IPS DF 19.7 (cell line): Measurements from ENCODE around the gene ZCCHC24.

Source experiments
- DNase-seq: peaks from one replicate; pipeline ENCODE4 v3.0.0-alpha.2; 2013; ENCODE audit warnings: low read depth, low spot score

Gene ZCCHC24

DNA sequence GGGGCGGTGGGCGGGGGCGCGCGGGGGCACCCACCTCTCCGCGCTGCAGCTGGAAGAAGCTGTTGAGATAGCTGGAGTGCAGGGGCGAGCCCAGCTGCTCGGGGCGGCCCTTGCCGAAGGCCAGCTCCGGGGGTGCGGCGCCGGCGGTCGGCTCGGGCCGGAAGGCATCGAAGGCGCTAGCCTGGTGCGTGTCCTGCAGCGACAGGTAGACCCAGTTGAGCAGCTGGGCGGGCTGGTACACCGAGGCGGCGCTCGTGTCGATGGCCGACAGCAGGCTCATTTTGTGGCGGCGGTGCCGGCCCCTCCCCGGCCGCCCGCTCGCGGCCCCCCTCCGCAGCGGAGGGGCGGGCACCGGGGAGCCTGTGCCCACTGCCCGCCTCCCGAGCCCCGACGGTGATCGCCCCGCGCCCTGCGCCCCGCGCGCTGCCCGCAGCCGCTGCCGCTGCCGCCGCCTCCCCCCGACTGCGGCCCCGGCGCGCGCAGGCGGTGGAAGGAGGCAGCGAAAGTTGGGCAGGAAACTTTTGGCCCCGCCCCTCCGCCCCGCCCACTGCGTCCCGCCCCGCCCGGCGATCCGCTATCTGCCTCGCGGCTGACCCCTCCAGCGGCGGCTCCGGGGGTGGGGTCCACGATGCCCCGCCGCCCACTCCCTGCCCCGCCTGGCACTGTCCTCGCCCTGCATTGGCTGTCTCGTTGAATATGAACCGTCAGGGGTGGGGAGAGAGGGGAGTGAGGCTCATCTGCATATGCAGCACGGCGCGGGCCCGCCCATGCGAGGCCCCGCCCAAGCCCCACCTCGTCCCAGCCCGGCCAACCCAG lies at the start of gene ZCCHC24:
Gene ZCCHC24, minus strand, starts transcription at position 464 of the 816 bp plus-strand sequence. Its CDS starts 184 bp downstream, at position 280.
- peak; percentile 86 for DNase-seq

DNA sequence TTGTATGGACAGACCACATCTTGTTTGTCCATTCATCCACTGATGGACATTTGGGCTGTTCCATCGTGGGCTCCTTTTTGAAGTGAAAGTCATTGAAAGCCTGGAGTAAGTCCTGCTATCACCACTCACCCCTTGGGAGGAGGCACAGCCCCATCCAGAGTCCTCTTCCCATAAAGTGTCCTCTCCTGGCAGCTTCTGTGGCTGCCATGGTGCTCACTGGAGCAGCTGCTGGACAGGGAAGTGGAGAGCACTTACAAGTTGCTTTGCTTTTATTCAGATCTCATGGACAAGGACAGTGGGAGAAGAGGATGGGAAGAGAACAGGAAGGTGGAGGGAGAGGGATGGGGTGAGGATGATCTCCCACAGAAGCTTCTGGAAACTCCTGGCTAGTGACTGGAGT lies 48.4 kb upstream of the ZCCHC24 start:
- no peak for DNase-seq

DNA sequence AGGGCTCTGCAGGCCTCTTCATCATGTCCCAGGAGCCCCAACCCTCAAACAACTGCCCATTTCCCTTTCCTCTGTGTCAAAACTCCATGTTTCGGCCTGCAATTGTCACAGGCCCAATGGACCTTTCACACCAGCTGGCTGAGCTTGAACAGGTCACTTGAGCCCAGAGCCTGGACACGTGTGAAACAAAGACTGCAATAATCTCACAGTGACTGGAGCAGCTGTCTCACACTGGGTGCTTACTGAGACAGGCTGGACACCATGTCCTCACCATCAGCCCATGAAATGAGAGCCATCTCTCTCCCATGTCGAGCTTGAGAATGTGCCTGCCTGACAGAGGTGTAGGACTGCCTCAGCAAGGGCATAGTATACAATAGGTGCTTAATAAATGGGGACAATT lies 47.4 kb upstream of the ZCCHC24 start:
- no peak for DNase-seq

DNA sequence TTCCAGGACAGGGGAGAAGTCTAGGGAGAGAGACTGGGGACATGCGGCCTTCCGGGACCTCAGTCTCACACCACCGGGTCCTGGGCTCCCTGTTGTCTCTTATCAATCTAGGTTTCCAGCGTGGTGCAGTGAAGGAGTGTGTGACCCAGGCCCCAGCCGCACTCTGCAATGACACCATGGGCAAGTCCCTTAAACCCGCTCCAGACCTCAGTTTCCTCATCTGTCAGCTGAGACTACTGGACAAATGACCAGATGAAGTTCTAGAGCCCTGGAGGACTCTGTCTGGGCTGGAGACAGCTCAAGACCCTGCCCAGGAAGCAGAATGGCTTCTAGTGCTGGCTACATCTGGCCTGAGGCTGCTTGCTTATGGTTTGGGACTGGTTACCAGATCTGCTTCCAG lies 46.8 kb upstream of the ZCCHC24 start:
- no peak for DNase-seq

DNA sequence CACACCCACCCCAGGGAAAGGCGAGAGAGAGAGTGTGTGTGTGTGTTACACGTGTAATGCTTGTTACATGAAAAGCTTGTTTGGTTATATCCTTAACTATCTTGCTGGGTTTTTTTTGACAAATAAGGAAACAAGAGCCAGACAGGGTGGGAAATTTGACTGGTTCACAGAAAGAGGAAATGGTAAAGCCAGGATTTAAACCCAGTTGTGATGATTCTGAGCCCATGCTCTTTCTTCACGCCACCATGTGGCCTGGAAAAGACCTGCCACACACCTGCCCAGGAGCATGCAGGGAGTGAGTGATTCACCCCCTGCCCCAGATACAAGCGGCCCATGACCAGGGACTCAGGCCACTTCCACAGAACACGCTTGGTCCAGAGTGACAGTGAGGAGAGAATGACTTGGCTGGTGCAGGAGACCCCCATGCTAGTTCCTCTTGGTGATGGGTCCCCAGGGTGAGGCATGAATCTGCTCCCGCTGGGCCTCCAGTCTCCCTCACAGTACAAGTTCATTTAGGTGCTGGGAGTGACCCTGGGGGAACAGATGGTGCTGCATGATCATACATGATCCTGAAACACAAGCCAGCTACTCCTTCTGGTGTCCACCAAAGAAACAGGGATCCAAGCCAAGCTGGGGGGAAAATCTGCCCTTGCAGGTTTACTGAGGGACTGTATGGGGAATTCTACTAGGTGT lies 45.9 kb upstream of the ZCCHC24 start:
- DNase-seq: no peak

DNA sequence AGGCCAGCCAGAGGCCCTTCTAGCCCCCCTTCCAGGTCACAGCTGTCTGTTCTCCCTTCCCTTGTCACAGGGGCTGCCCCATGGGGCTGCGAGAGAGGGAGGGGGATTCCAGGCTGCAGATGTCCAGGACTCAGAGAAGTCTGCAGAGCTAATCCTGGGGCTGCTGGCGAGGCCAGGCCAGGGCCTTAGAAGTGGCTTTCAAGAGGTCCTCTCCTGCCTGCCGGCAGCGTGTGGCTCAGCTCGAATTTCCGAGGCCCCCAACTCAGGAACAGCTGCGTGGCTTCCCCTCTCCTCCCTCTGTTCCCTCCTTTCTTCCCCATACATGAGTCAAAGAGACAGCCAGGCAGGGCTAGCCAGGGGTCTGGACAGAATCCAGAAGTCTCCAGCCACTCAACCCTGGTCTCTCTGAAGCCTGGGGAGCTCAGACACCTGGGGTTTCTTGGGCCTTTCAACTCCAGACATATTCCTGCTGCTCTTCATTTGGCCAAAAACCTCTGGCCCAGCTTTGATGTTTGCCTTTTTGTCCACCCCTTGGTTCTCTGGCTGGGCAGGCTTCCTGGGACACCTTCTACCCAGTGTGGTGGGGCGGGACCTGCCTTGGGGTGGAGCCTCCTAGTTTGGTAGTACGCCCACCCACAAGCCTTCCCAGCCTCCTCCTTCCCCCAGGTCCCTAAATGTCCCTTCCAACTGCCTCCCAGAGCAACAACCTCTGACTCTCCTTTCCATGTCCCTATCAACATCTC lies 45.1 kb upstream of the ZCCHC24 start:
- no peak for DNase-seq

DNA sequence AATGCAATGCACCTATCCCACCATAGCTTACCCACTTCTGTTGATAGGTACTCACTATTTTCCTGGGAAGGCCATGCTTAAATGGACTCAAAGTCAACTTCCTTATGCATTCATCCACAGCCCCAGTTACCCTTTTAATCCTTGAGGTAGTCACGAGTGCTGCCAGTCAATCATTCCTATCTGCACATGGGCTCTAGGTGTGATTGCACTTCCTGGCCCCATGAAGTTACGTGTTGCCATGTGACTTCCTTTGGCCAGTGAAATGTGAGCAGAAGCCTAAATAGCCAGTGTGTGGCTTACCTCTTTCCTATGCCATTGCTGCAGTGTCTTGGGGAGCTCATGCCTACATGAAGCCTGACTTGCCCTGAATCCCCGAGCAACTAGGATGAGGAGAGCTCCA lies 43.4 kb upstream of the ZCCHC24 start:
- no peak for DNase-seq

DNA sequence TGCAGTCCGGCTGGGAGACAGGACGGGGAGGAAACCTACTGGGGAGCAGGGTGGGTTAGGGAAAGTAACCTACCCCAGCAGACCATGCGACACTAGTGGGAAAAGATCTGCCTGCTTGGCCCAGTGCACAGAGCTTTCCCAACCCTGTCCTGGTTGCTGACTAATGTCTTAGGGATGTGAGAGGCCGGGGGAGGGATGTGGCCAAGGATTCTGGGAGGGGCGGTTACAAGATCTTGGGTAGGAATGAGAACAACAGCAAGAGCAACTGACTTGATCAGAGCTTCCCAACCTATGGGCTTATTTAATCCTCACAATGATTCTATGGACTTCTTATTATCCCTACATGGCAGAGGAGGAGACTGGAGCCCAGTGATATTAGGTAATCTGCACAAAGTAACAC lies 42.9 kb upstream of the ZCCHC24 start:
- DNase-seq: no peak

DNA sequence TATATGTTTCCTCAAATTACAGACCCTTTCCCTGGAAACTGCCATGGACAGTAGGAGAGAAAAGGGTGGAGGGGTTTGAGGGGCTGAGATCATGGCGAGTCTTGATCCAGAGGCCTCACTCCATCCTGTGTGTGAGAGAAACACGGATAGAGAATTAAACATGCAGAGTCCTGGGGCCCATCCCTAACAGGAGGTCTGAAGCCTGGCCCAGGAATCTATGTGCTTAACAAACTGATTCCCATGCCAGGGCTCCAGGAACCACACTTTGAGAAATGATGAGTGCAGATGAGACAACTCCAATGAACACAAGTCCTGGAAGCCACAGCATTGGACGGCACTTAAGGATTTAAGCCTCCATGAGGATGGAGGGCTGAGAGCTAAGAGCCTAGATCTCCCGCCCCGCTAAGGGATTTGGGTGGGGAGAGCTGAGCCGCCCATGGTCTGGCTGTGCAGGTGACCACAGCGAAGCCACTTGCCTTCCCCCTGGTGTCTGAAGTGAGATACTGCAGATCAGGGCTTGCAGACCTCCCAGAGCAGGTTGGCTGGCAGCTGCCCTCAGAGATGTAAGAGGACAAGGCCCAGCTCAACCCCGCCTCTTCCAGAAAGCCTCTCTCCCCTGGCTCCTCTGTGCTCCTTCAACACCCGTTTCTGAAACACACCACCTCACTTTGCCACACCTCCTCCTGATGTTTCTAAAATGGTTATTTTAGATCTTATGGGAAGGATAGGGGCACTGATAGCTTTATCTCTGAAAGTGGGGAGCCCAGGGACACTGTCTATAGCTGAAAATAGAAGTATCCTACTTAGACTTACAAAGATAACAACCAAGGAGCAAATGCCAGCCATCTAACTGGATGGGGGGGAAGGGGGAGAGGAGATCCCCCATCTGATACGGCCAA lies 42.1 kb upstream of the ZCCHC24 start:
- peak; percentile 83 for DNase-seq

DNA sequence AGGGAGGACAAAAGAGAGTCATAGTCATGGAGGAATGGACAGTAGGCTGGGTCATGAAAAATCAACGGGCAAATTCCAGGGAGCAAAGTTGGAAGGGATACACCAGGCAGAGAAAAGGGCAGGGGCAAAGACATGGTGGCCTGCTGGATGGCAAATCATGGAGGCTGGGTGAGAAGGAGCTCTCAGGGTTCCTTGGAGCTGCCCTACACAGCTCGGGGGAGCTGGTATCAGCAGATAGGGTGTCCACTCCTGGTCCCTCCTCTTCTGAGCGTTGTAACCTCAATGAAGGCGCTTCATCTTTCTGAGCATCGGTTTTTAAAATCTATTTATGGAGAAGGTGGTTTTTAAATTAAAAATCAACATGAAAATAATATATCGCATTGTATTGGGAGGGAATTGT lies 39.1 kb upstream of the ZCCHC24 start:
- no peak for DNase-seq

DNA sequence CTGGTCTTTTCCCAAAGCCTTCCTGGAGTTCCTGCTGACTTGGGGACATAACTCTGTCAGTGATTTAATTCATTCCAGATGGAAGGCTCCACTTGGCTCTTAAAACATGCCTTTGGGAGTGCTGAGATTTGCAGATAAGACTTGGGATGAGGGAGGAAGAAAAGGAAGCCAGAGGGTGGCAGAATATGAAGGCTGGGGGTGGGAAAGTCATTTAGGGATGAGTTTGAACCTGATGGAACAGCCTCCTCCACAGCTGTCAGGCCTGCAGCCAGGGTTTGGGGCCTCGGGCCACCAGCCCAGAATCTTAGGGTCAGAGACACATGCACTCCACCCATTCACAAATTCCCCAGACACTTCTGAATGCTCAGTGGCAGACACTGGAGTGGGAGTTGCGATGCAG lies 38.5 kb upstream of the ZCCHC24 start:
- no peak for DNase-seq

DNA sequence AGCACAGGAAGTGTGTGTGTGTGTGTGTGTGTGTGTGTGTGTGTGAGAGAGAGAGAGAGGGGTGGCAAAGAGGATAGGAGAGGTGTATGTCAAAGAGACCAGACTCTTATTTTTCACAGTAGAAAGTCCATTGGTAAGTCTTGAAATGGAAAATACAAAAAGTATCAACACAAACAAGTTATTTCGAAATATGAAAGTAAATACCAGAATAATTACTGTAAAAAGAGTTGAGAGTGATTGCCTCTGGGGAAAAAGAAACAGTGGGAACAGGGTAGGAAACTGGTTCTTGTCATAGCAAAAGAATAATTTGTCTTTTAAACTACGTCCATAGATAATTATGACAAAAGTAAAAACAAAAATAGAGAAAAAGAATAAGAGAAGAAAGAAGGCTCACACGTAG lies 37.9 kb upstream of the ZCCHC24 start:
- no peak for DNase-seq

DNA sequence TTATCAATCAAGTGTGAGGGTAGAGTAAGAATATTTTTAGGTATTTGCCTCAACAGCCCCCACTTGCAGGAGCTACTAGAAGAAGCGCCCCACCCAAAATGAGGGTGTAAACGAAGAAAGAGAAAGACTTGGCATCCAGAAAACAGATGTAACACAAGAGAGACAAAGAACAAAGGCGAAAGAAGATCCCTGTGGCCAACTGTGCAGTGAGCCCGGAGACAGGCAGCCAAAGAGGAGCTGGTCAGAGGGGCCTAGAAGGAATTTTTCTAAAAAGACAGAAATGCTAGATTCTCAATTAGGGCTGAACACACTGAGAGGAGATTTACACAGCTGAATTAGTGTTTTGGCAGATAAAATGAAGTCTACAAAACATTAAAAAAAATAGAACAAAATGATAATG lies 37.3 kb upstream of the ZCCHC24 start:
- DNase-seq: no peak

DNA sequence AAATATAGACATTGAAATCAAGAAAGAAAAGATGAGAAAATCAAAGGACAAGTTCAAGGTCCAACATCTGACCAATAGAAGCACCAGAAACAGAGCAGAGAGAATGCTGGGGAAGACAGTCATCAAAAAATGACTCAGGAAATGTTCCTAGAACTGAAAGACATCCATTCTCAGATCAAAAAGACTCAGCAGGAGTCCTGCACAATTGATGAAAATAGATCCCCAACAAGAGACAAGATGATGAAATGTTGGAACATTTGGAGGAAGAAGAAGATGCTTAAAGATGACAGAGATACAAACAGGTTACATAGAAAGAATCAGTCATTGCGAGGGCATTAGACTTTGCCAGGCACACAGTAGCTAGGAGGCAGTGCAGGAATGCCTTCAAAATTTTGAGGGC lies 36.9 kb upstream of the ZCCHC24 start:
- DNase-seq: no peak

DNA sequence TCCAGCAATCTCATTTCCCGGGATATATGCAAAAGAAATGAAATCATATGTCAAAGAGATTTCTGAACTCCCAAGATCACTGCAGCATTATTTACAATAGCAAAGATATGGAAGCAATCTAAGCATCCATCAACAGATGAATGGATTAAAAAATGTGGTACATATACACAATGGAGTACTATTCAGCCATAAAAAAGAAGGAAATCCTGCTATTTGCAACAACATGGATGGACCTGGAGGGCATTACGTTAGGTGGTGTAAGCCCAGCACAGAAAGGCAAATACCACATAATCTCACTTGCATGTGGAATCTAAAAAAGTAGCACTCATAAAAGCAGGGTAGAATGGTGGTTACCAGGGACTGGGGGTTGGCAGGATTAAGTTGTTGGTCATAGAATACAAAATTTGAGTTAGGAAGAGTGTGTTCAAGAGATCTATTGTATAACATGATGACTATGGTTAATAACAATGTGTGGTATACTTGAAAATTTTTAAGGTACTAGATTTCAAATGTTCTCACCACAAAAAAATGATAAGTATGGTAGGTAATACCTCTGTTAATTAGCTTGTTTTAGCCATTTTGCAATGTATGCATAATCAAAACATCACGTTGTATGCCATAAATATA lies 34.0 kb upstream of the ZCCHC24 start:
- DNase-seq: no peak

DNA sequence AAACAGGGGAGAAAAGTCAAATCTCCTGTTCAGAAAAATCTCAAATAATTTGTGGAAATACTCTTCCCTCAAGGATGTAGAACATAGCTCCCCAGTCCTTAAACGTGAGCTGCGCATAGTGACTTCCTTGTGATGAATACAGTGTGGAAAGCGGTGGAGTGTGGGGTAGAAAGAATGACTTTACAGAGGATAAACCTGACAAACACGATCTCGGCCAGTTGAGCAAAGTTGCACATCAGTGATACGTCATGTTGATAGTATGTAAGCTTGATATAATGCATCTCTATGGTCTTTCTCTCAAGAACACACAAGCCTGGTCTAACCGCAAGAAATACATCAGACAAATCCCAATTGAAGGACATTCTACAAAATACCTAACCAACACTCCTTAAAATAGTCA lies 32.0 kb upstream of the ZCCHC24 start:
- no peak for DNase-seq

DNA sequence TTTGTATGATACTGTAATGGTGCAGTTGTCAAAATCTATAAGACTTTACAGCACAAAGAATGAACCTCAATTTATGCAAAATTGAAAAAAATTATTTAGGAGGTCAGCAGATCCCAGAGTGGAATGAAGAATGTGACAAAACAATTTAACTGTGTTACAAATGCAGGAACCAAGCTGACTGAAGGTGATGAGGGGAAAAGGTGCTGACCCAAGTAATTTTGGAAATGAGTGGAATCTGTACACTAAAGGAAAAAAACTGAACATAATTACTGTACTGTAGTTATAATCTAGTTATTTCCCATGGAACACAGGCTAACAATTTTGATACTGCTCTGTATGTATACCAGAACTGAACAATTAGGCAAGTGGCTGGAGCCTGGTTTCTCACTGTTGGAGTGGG lies 31.2 kb upstream of the ZCCHC24 start:
- DNase-seq: no peak

DNA sequence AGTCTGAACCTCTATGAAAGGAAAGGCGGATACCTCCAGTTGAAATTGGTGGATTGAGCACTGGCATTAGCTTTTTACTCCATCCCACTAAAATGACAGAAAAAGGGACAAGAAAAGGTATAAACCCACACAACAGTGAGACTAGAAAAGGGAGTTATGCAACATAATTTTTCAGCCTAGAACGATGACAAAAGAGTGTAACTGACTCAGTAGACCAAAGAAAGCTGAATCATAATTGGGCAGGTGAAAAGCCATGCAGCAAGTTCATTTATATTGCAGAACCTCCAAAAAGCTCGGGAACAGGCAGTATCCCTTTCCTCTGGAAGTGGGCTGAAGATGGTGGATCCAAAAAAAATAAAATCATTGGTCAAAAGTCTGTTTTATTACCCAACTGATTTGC lies 30.5 kb upstream of the ZCCHC24 start:
- DNase-seq: no peak

DNA sequence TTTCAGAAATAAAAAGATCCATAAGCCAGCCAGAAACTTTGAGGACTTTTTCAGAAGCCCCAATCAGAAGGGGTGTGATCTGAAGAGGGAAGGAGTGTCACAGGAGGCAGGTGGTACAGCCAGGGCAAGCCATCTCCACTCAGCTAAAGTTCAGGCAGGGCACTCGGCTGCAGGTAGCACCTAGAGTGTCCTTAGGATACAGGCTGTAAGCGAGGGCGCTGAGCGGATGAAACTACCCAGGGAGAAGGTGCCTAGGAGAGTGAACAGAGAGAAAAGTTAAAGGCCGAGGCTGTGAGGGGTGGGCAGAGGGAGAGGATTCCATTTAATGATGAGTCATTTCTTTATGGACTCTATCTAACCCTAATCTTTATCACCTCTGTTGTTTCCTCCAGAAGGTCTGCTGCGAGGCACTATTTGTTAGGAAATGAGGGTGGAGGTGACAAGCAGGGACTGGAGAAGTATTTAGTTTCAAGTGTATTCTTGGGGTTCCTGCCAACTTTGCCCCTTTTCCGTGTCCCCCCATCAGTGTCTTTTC lies 29.8 kb upstream of the ZCCHC24 start:
- no peak for DNase-seq

DNA sequence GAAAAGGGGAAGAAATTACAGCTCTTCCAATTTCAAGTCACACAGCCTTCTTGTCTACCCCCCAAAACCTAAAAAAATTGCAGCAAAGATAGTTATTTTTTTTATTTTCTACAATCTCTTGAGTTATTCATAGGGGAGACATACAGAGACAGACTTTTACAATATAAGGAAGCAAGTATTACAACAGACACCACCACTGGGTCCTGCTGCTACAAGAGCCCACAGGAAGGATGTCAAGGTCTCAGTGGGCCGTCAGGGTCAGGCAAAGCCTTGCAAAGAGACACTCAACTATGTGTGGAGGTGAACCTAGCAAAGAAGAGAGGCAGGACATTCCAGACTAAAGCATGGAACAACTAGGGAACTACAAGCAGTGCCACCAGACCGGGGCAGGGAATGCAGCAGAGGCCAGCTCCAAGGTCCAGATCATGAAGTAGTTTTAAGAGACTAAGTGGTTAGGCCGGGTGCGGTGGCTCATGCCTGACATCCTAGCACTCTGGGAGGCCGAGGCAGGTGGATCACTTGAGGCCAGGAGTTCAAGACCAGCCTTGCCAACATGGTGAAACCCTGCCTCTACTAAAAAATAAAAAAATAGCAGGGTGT lies 28.2 kb upstream of the ZCCHC24 start:
- no peak for DNase-seq
